HL-60 (cell line): ENCODE results near the gene KCNK17.

Source experiments
- POLR2AphosphoS5 ChIP-seq: IDR thresholded peaks from 2 replicates; pipeline ENCODE4 v1.6.1; 2012; ENCODE audit warnings: low read depth
- TF ChIP-seq, protein P1 (sequence below): IDR thresholded peaks from one replicate; pipeline ENCODE4 v1.5.1; 2011; ENCODE audit warnings: low read length, control low read depth, inconsistent platforms; ENCODE audit not compliant: insufficient read depth
- TF ChIP-seq, protein P2 (sequence below): IDR thresholded peaks from 2 replicates; pipeline ENCODE4 v1.6.1; 2012; ENCODE audit warnings: low read depth; ENCODE audit not compliant: insufficient replicate concordance

DNA sequence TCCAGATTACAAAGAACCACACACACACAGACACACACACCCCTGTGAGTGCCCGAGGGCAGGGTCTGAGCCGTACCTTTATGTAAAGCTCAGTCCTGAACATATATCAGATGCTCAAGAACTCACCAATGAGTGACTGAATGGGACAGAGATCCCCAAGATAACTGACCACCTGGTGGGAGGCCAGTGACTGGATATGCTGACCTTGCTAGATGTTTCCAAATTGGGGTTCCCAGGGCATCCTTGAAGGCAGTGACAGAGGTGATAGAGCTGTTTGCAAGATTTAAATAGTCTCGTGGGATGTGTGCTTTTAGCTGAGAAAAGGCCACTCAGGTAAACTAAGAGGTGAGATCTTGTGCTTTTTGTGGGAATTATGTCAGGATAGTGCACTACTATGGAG lies 39.3 kb downstream of the KCNK17 start:
- TF ChIP-seq, protein P1, sequence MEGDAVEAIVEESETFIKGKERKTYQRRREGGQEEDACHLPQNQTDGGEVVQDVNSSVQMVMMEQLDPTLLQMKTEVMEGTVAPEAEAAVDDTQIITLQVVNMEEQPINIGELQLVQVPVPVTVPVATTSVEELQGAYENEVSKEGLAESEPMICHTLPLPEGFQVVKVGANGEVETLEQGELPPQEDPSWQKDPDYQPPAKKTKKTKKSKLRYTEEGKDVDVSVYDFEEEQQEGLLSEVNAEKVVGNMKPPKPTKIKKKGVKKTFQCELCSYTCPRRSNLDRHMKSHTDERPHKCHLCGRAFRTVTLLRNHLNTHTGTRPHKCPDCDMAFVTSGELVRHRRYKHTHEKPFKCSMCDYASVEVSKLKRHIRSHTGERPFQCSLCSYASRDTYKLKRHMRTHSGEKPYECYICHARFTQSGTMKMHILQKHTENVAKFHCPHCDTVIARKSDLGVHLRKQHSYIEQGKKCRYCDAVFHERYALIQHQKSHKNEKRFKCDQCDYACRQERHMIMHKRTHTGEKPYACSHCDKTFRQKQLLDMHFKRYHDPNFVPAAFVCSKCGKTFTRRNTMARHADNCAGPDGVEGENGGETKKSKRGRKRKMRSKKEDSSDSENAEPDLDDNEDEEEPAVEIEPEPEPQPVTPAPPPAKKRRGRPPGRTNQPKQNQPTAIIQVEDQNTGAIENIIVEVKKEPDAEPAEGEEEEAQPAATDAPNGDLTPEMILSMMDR, result no peak
- TF ChIP-seq, protein P2, sequence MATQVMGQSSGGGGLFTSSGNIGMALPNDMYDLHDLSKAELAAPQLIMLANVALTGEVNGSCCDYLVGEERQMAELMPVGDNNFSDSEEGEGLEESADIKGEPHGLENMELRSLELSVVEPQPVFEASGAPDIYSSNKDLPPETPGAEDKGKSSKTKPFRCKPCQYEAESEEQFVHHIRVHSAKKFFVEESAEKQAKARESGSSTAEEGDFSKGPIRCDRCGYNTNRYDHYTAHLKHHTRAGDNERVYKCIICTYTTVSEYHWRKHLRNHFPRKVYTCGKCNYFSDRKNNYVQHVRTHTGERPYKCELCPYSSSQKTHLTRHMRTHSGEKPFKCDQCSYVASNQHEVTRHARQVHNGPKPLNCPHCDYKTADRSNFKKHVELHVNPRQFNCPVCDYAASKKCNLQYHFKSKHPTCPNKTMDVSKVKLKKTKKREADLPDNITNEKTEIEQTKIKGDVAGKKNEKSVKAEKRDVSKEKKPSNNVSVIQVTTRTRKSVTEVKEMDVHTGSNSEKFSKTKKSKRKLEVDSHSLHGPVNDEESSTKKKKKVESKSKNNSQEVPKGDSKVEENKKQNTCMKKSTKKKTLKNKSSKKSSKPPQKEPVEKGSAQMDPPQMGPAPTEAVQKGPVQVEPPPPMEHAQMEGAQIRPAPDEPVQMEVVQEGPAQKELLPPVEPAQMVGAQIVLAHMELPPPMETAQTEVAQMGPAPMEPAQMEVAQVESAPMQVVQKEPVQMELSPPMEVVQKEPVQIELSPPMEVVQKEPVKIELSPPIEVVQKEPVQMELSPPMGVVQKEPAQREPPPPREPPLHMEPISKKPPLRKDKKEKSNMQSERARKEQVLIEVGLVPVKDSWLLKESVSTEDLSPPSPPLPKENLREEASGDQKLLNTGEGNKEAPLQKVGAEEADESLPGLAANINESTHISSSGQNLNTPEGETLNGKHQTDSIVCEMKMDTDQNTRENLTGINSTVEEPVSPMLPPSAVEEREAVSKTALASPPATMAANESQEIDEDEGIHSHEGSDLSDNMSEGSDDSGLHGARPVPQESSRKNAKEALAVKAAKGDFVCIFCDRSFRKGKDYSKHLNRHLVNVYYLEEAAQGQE, result no peak
- TF ChIP-seq POLR2AphosphoS5, result no peak
